ENCODE data around the gene BID.

Gene BID

GRCh38 chr22:17774206-17774925 is at the start of gene BID:
TSS of gene BID (minus strand) at chr22:17774469. CDS start at chr22:17750116, 24,353 bp downstream.
- DNase-seq (ENCODE audit: low spot score), result peak; percentile 27

- no peak for DNase-seq (ENCODE audit: low spot score)
Observed at GRCh38 chr22:17823964-17824363, 49.7 kb upstream of the BID start.

GRCh38 chr22:17823226-17823625 is 49.0 kb upstream of the BID start:
- DNase-seq (ENCODE audit: low spot score), result peak; percentile 71

- DNase-seq (ENCODE audit: low spot score), result no peak
Observed at GRCh38 chr22:17822087-17822486, 47.8 kb upstream of the BID start.

GRCh38 chr22:17820879-17821439 is 46.7 kb upstream of the BID start:
- DNase-seq (ENCODE audit: low spot score), result no peak

- no peak for DNase-seq (ENCODE audit: low spot score)
Observed at GRCh38 chr22:17818649-17819048, 44.4 kb upstream of the BID start.

- DNase-seq (ENCODE audit: low spot score), result no peak
Observed at GRCh38 chr22:17818180-17818579, 43.9 kb upstream of the BID start.

GRCh38 chr22:17817511-17818065 is 43.3 kb upstream of the BID start:
- no peak for DNase-seq (ENCODE audit: low spot score)

- DNase-seq (ENCODE audit: low spot score), result no peak
Observed at GRCh38 chr22:17817079-17817478, 42.8 kb upstream of the BID start.

GRCh38 chr22:17816649-17817048 is 42.4 kb upstream of the BID start:
- DNase-seq (ENCODE audit: low spot score), result no peak

GRCh38 chr22:17815703-17816254 is 41.5 kb upstream of the BID start:
- DNase-seq (ENCODE audit: low spot score), result no peak

- no peak for DNase-seq (ENCODE audit: low spot score)
Observed at GRCh38 chr22:17814830-17815229, 40.6 kb upstream of the BID start.

GRCh38 chr22:17814084-17814483 is 39.8 kb upstream of the BID start:
- no peak for DNase-seq (ENCODE audit: low spot score)

GRCh38 chr22:17811119-17811518 is 36.9 kb upstream of the BID start:
- DNase-seq (ENCODE audit: low spot score), result no peak

GRCh38 chr22:17810570-17811116 is 36.4 kb upstream of the BID start:
- peak; percentile 71 for DNase-seq (ENCODE audit: low spot score)

GRCh38 chr22:17808693-17809403 is 34.6 kb upstream of the BID start:
- no peak for DNase-seq (ENCODE audit: low spot score)

- no peak for DNase-seq (ENCODE audit: low spot score)
Observed at GRCh38 chr22:17807578-17808410, 33.5 kb upstream of the BID start.

- DNase-seq (ENCODE audit: low spot score), result no peak
Observed at GRCh38 chr22:17807086-17807485, 32.8 kb upstream of the BID start.

- no peak for DNase-seq (ENCODE audit: low spot score)
Observed at GRCh38 chr22:17806437-17806836, 32.2 kb upstream of the BID start.

- no peak for DNase-seq (ENCODE audit: low spot score)
Observed at GRCh38 chr22:17804331-17805080, 30.2 kb upstream of the BID start.

All from cerebellar cortex (tissue), 1 donor.